Epithelial cell of esophagus (primary cell): ENCODE results near the gene MUC16.

Source experiments
- DNase-seq: peaks from one replicate; pipeline ENCODE4 v3.0.0; 2010; ENCODE audit warnings: low read depth
- H3K4me3 ChIP-seq: 2 replicates; pipeline ENCODE4 v1.5.1; 2011; ENCODE audit warnings: mild to moderate bottlenecking, low read length, control low read depth
- TF ChIP-seq, protein P1 (sequence below): IDR thresholded peaks from 2 replicates; pipeline ENCODE4 v1.5.1; 2011; ENCODE audit warnings: low read depth, mild to moderate bottlenecking, low read length, control low read depth, inconsistent platforms; ENCODE audit not compliant: insufficient read depth; ENCODE audit errors: missing control alignments

Gene MUC16

DNA sequence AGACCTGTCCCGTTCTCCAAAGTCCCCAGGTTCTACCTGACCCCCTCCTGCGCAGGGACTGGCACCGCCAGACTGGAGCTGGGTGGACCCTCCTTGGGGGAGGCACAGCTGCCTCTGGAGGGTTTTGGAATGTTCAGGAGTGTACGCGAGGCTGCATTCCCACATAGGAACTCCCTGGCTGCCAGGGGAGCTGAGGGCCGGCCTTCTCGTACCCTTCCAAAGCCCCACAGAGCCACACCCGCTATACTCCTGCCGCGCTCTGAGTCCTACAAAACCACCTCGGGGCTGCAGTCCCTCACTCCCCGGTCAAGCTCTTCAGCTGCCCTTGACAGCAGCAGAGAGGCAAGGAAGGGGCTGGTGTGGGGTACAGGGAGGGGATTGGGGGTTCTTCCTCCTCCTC lies 484 bp upstream of the MUC16 start:
- TF ChIP-seq, protein P1, sequence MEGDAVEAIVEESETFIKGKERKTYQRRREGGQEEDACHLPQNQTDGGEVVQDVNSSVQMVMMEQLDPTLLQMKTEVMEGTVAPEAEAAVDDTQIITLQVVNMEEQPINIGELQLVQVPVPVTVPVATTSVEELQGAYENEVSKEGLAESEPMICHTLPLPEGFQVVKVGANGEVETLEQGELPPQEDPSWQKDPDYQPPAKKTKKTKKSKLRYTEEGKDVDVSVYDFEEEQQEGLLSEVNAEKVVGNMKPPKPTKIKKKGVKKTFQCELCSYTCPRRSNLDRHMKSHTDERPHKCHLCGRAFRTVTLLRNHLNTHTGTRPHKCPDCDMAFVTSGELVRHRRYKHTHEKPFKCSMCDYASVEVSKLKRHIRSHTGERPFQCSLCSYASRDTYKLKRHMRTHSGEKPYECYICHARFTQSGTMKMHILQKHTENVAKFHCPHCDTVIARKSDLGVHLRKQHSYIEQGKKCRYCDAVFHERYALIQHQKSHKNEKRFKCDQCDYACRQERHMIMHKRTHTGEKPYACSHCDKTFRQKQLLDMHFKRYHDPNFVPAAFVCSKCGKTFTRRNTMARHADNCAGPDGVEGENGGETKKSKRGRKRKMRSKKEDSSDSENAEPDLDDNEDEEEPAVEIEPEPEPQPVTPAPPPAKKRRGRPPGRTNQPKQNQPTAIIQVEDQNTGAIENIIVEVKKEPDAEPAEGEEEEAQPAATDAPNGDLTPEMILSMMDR = no peak
- no peak for DNase-seq
- no peak overlapping the region for H3K4me3 ChIP-seq

DNA sequence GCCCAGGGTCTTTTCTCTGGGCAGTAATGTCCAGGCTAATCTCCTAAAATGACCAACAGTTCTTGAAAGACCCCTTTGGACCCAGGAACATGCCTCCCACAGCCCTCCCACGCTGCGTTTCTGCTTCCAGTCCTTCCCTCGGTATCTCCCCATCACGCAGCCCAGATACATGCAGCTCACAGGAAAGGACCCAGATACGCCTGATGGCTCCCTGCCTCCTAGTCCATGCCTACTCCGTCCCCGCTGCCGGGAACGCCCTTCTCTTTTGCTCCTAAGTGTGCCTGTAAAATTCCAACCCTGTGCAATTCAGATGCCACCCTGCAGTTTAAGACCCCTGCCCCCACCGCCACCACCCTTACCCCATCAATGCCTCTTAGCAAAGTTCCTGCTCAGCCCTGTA lies 778 bp downstream of the MUC16 start:
- TF ChIP-seq, protein P1 = no peak
- no peak overlapping the region for H3K4me3 ChIP-seq
- no peak for DNase-seq

DNA sequence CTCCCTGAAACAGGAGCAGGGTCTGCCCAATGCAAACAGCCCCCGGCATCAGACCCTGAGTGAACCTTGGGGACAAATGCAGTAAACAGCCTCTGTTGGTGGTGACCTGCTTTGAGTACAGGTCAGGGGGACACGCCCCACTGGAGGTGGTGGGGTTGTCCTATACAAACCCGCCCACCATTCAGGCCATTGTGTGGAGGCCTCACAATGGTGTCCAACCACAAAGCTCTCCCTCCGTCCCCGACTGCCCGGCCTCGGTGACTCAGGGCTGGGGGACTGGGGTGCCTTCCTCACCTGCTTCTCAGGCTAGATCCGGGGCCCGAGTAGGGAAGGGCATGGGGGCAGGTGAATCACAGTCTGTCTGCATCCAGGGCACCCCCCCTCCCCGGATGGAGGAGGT lies 1.5 kb downstream of the MUC16 start:
- DNase-seq = no peak
- TF ChIP-seq, protein P1 = no peak
- H3K4me3 ChIP-seq = no peak overlapping the region

DNA sequence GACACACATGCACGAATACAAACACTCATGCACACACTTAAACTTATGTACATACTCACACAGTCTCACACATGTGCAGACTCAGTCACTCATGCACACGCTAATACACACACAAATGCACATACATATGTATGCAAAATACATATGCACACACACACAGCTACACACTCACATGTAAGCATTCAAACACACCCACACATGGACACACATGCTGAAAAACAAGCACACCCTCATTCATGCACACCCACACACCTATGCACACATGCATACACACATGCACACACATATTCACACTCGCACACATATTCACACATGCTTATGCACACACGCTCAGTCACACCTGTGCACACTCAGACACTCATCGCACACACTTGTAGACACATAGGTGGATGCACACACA lies 9.3 kb downstream of the MUC16 start:
- no peak for DNase-seq
- TF ChIP-seq, protein P1 = no peak
- no peak overlapping the region for H3K4me3 ChIP-seq

DNA sequence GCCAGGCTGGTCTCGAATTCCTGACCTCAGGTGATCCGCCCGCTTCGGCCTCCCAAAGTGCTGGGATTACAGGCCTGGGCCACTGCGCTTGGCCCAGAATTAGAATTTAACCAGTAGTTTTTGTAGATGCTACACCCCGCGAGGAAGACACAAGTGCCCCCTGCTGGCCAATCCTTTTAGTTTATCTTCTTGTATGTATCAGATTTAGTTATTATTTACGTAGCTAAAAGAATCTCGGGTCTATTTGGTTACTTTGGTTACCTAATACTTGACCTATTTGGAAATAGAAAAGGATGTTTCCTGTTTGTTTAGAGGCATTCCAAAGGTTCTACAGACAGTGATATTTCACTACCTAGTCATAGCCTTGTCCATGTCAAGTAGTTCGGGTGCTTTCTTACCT lies 22.0 kb downstream of the MUC16 start:
- no peak overlapping the region for H3K4me3 ChIP-seq
- TF ChIP-seq, protein P1 = no peak
- no peak for DNase-seq

DNA sequence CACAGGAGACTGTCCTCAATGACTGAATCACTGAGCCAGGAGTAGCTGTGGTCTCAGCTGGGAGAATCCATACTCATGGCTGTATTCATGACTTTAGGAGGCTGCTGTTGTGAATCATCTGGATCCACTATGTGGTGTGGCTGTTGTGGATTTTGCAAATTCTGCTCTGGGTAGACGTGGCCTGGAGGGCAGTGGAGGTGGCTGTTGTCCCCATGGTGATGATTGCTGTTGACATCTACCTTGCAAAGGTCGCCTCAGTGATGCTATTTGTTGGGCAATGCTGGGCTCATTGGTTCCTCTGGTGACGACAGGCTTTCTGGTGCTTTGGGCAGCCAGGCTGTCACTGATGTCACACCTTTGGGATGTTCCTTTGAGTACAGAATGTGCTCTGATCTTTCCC lies 23.9 kb downstream of the MUC16 start:
- no peak overlapping the region for H3K4me3 ChIP-seq
- TF ChIP-seq, protein P1 = no peak
- DNase-seq = no peak

DNA sequence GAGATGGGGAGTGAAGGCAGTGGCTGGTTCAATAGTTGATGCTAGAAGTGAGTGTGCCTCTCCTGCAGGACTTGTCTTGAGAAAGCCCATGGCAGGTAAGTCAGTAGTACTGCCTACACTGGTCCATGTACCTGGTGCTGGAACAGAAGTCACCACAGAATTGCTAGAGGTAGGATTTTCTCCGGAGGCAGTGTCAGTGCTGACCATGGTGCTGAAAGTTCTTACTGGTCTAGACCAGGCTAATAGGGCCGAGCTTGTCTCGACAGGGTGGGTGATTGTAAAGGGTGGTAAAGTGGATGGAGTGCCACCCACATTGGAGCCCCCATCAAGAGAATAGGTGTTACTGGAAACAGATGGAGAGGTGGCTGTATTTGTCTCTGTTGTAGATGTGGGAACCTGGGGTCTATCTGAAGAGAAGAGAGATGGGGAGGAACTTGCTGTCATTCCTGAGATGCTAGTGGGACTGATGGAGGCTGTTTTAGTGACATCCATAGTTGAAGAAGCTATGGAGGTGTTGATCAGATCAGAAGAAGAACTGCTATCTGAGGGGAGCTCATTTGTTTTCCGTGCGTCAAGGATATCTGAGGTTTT lies 36.6 kb downstream of the MUC16 start:
- TF ChIP-seq, protein P1 = no peak
- no peak overlapping the region for H3K4me3 ChIP-seq
- DNase-seq = peak; percentile 14
